K562 (cell line): ENCODE results near the gene EBI3. TPM values are rescaled to one million over a fixed set of nuclear protein-coding genes. Genes with fewer than 3 reads are reported as not detected.
A peak's percentile ranks its signal among the peaks of the same experiment; 100 is the strongest.

Source experiments
- CEBPZ ChIP-seq: fragments of 150-350 bp; IDR thresholded peaks from 2 replicates; pipeline ENCODE4 v1.6.1; 2014; ENCODE audit warnings: low read depth, mild to moderate bottlenecking, low read length, borderline replicate concordance
- CHD2 ChIP-seq: IDR thresholded peaks from 2 replicates; pipeline ENCODE4 v1.6.1; 2011; ENCODE audit warnings: low read depth, low read length
- ELF2 ChIP-seq: fragments of 250-450 bp; sonication (Bioruptor Pico); IDR thresholded peaks from 2 replicates; pipeline ENCODE4 v1.5.0; 2021; ENCODE audit warnings: mild to moderate bottlenecking
- EP400 ChIP-seq: fragments of 450-650 bp; IDR thresholded peaks from 2 replicates; pipeline ENCODE4 v1.6.1; 2017; ENCODE audit warnings: antibody characterized with exemption, mild to moderate bottlenecking, moderate library complexity
- GABPB1 ChIP-seq: sonication (generic); formaldehyde crosslinking; IDR thresholded peaks from 2 replicates; pipeline ENCODE4 v1.8.0; 2022; ENCODE audit warnings: mild to moderate bottlenecking, missing genetic modification reagents
- L3MBTL2 ChIP-seq: fragments of 450-650 bp; IDR thresholded peaks from 2 replicates; pipeline ENCODE4 v1.6.1; 2016; ENCODE audit warnings: mild to moderate bottlenecking, moderate library complexity
- PHF21A ChIP-seq: fragments of 450-650 bp; IDR thresholded peaks from 2 replicates; pipeline ENCODE4 v1.6.1; 2017; ENCODE audit warnings: low read depth, borderline replicate concordance
- SLC30A9 ChIP-seq: fragments of 250-450 bp; sonication (Bioruptor Pico); IDR thresholded peaks from 2 replicates; pipeline ENCODE4 v1.8.0; 2022; ENCODE audit warnings: mild to moderate bottlenecking, moderate library complexity
- ZBTB8A ChIP-seq: fragments of 450-650 bp; IDR thresholded peaks from 2 replicates; pipeline ENCODE4 v1.6.1; 2018; ENCODE audit warnings: mild to moderate bottlenecking, moderate library complexity; ENCODE audit not compliant: partially characterized antibody
- ZNF592 ChIP-seq: fragments of 450-650 bp; IDR thresholded peaks from 2 replicates; pipeline ENCODE4 v1.6.1; 2017; ENCODE audit warnings: antibody characterized with exemption, mild to moderate bottlenecking
- polyA plus RNA-seq, 8 experiments: library from polyadenylated mRNA; depleted of rRNA in 4 of 8; stranded (reverse) in 5 of 8; unstranded in 3 of 8; fragments of >200 nt; fragmentation: Nextera tagmentation in 2 of 8; fragmentation: Illumina TruSeq in 1 of 8; extraction: Ambion mirVana in 2 of 8; extraction: Trizol in 1 of 8; gene quantifications; 2 replicates each; pipeline versions ENCODE4 v1.2.1 to v1.2.3, GENCODE V29; 2011 to 2014; ENCODE audit warnings: inconsistent platforms in 1 of 8, missing spikeins in 1 of 8
- total RNA-seq, 7 experiments: library from RNA; depleted of rRNA in 6 of 7; stranded (reverse); fragments of >200 nt in 6 of 7; fragmentation: Illumina TruSeq in 2 of 7; extraction: Trizol in 2 of 7; gene quantifications; 2 replicates each; pipeline versions ENCODE4 v1.2.1 to v1.2.3, GENCODE V29; 2011 to 2021; ENCODE audit warnings: low replicate concordance in 1 of 7
- TF ChIP-seq, protein P1 (sequence below), 2 experiments: fragments of 450-650 bp; formaldehyde crosslinking in 1 of 2; IDR thresholded peaks; 2 replicates each; pipeline versions ENCODE4 v1.4.0 to v1.6.1; 2014 to 2020; ENCODE audit warnings: mild to moderate bottlenecking in 2 of 2, borderline replicate concordance in 1 of 2, low read depth in 1 of 2

Gene EBI3
- total and polyA plus RNA-seq, 9 of the 15 experiments (the other 6 are each of a cell fraction or from before 2014, with no cell fraction given), result 0.08 to 0.35 (median 0.22) TPM; not detected in 6

DNA sequence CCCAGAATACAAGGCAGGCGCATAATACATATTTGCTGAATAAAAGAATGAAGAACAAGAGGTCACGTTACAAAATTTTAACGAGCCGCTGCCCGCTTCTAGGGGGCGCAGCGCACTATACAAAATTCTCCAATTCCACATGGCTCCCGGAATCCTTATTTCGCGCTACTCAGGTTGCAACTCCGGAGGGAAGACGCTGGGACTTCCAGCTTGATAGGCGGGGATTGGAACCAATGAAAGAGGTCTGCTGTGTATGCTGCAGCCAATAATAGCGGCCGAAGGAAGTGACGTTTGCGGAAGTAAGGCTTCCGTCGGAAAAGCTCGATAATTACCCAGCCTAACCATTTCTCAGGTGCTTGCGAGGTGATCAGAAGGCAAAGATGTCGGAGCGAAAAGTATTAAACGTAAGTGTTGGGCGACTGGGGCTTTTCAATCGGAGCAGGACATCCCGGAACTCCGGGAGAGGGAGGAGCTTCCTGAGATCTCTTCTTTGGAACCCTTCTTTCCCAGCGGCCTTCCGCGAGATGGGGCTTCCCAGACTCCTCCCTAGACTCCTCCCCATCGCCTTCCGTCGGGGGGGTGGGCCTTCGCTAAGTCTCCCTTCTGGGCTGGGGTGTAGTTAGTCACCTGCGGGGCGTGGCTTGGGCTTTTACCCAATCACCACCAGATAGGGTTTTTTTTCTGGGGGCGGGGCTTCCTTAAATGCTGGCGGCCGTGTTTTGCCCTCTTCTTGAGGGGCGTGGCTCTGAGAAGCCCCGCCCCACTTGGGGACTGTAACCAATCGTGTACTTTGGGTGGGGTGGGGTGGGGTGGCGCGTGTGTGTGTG is 17.7 kb downstream of the EBI3 start, which contains the start of gene YJU2 (continued):
- peak; percentile 68; the same call in 1 of the 2 replicates for TF ChIP-seq CEBPZ
- peak; percentile 98 for TF ChIP-seq GABPB1 (CRISPR knock-in tag)
- no peak for TF ChIP-seq SLC30A9 (CRISPR knock-in tag)
- peak; percentile 88 for TF ChIP-seq CHD2
- TF ChIP-seq ZNF592, result no peak
- no peak for TF ChIP-seq ZBTB8A
- peak; percentile 76; the same call in 1 of the 2 replicates for TF ChIP-seq L3MBTL2
- peak; percentile 96 for TF ChIP-seq EP400
- no peak for TF ChIP-seq PHF21A
- peak; percentile 99 for TF ChIP-seq ELF2 (CRISPR knock-in tag)
- TF ChIP-seq, protein P1, sequence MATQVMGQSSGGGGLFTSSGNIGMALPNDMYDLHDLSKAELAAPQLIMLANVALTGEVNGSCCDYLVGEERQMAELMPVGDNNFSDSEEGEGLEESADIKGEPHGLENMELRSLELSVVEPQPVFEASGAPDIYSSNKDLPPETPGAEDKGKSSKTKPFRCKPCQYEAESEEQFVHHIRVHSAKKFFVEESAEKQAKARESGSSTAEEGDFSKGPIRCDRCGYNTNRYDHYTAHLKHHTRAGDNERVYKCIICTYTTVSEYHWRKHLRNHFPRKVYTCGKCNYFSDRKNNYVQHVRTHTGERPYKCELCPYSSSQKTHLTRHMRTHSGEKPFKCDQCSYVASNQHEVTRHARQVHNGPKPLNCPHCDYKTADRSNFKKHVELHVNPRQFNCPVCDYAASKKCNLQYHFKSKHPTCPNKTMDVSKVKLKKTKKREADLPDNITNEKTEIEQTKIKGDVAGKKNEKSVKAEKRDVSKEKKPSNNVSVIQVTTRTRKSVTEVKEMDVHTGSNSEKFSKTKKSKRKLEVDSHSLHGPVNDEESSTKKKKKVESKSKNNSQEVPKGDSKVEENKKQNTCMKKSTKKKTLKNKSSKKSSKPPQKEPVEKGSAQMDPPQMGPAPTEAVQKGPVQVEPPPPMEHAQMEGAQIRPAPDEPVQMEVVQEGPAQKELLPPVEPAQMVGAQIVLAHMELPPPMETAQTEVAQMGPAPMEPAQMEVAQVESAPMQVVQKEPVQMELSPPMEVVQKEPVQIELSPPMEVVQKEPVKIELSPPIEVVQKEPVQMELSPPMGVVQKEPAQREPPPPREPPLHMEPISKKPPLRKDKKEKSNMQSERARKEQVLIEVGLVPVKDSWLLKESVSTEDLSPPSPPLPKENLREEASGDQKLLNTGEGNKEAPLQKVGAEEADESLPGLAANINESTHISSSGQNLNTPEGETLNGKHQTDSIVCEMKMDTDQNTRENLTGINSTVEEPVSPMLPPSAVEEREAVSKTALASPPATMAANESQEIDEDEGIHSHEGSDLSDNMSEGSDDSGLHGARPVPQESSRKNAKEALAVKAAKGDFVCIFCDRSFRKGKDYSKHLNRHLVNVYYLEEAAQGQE (IDR thresholded peaks at IDR 0.05; ENCODE audit: borderline replicate concordance), result no peak
- TF ChIP-seq, protein P1 (CRISPR knock-in tag; IDR thresholded peaks at IDR 0.05; ENCODE audit: low read depth), result no peak
